ENCODE data around the gene GK.
"Not testable (repeated sequence)": the region's sequence is repeated elsewhere in the genome, so short reads cannot be mapped to it uniquely, and the experiment has no call there.

GK gene

DNA sequence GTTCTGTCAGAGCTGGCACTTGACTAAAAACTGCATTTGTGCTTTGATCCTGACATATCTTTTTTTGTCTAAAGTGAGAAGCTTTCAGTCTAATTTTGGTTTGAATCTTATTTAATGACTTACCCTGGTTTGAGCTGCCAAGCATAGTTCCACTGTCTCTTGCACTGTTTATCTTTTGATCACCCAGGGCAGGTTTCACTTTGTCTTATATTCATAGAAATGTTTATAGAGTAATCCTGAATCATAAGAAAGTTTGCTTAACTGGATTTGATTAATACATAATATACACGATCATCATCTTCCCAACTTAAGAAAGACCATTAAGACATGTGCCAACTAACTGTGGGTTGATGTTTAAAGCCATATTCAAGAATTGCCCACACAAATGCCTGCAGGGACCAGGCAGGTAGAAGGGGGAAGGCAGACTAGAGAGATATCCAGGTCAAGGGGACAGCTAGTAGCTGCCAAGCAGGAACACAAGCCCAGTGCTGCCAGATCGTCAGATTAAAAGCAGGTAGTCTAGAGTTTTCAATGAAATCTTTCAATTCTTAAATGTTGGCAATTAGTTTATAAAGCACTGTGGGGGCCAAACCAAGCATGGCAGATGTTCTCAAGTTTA lies 1.9 kb downstream of the GK start:
- no peak for DNase-seq

DNA sequence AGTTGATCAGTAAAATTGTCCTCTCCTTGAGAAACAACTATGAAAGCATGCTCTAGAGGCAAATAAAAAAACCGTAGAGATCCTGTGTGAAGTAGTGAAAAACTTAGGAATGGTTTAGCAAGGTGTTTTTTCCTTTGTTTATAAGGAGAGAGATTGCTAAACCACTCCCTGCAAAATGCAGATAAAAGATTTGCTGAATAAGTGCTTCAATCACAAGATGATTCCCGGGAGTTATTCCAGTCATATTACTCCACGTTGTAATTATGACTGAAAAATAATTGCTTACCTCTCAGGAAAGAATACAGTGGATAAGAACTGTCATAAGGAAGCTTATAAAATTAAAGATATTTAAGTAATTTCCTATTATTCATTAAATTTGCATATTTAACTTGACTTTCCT lies 2.8 kb downstream of the GK start:
- DNase-seq: no peak

DNA sequence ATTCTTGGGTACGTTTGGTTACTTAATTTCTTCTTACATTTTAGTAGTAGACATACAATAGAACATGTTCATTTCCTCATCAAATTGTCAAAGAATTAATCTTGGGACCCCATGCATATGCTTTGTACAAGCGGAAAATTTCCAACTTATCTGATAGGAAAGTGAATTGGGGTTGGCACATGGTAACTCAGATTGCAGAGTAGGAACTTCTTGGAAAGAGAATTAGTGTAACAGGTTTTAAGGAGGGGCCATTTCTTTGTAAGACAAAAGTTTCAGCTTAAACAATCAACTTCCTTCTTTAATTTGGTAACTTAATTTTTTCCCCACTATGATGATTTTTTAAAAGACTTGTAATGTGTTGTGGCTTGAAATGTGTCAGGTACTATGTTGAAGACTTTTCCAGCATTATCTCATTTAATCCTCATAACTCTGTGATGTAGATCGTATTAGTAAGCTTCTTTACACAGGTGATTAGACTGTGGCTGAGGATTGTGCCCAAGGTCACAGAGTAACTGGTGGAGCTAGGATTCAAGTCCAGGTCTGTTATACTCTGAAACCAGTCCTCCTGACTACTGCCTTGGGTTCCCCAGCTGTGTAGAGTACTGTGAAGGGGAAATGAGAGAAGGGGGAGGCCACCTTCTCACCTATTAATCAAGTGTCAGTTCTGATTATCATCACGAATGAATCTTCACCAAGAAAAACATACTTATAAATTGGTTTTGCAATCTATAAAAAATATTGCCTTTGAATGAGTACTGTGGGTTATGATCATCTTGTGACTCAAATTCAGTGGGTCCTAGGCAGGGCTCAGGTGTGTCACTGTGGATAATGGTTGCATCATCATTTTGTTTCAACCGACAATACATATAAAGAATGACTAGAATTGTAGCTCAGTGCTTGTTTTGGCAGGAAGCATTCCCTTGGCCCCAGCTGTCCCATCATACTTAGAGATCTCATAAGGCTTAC lies 4.3 kb downstream of the GK start:
- peak; percentile 13 for DNase-seq

DNA sequence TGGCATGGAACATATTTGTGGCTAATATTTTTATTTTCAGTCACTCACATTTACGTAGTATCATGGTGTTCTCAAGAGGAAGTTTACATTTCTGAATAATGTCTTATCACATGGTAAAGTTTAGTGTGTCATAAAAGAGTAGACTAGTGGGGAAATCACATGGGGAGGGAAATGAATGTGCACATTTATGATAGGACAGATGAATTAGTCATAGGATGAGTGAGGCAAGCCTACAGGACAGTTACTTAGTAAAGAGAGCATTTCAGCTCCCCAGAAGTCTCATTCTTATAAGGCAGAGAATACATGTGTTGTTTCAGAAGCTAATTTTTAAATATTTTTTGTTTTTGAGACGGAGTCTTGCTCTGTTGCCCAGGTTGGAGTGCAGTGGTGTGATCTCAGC lies 6.2 kb downstream of the GK start:
- no peak for DNase-seq

DNA sequence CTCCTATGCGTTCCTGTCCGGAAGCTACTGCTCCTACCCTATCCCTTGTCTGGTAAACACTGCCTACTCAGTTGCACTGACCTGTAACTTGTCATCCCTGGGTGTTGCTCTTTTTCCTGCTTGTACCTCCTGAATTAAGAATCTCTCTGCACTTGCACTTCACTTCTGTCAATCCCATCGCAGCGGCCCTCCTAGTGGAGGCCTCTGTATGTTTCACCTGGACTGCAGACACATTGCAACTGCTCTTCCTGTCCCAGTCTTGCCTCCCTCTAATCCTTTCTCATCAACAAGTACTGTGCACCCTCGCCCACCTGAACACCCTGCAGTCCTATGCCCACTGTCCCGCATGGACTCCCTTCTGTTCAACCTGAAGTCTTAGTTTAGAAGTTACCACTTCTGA lies 8.0 kb downstream of the GK start:
- no peak for DNase-seq

DNA sequence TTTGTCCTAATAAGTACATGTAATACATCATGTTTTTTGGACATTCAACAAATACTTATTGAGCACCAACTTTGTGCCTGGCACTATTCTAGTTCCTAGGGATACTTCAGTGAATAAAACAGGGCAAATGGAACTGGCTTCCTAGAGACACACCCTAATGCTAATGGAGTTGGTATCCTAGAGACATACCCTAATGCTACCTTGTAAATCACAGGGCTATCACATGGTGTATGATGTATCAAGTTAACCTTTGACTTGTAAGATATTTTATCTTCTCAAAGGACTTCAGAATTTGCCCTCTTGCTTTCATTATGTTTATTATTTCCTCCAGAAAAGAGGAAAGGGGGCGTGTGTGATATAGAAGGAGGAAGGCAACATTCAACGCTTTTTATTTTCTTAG lies 10.1 kb downstream of the GK start:
- DNase-seq: no peak

DNA sequence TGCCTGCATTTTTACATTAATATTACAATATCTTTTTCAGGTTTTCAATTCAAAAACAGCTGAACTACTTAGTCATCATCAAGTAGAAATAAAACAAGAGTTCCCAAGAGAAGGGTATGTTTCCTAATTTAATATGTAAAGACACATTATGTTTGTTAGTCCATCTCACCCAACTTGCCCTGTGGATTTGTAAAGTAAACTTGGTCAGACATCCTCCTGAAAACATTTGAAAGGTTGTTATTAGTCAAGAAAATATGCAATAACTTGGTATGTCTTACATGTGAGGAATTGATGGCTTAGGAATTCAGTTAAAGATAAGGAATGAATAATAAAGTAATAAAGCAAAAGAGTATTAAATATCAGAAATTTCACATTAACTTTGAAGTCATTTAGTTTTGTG lies 12.2 kb downstream of the GK start:
- DNase-seq: no peak

DNA sequence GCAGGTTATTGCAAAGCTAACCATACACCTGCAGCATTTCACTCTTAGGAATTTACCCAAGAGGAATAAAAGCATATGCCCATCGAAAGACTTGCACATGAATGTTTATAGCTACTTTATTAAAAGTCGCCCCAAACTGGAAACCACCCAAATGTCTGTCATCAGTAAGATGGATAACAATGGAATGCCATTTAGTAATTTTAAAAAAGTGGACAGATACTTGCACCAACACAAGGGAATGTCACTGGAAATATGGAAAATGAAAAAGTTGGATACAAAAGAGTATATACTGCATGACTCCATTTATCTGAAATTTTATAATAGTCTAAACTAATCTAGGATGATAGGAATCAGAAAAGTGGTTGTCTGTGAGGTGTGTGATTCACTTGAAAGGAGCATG lies 12.9 kb downstream of the GK start:
- DNase-seq: no peak

DNA sequence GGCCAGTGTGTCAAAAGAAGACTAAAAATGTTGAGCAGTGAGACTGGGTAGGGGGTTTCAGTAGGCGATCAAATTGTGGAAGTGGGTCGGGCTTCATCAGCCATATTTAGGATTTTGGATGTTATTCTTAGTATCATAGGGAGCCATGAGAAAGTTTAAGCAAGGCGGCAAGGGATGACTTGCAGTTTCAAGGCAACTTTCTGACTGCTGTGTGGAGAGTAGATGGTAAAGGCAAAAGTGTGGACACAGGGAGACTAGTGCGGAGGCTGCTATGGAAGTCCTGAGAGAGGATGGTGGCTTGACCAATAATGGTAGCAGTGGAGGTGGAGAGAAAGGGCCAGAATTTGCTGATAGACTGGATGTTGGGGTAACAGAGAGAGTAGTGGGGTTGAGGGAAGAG lies 15.4 kb downstream of the GK start:
- no peak for DNase-seq

DNA sequence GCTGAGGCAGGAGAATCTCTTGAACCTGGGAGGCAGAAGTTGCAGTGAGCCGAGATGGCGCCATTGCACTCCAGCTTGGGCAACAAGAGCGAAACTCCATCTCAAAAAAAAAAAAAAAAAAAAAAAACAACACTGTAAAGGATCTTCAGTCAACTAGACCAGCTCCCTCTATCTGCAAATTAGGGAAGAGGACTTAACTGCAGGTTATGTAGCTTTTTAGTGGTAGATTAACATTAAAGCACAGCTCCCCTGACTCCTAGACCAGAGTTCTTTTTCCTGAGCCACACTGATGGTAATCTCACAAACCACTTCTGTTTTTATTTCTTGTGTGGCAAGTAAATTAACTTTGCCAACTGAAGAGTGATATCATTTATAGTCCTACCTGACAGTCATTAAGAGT lies 18.0 kb downstream of the GK start:
- DNase-seq: not testable (repeated sequence)

DNA sequence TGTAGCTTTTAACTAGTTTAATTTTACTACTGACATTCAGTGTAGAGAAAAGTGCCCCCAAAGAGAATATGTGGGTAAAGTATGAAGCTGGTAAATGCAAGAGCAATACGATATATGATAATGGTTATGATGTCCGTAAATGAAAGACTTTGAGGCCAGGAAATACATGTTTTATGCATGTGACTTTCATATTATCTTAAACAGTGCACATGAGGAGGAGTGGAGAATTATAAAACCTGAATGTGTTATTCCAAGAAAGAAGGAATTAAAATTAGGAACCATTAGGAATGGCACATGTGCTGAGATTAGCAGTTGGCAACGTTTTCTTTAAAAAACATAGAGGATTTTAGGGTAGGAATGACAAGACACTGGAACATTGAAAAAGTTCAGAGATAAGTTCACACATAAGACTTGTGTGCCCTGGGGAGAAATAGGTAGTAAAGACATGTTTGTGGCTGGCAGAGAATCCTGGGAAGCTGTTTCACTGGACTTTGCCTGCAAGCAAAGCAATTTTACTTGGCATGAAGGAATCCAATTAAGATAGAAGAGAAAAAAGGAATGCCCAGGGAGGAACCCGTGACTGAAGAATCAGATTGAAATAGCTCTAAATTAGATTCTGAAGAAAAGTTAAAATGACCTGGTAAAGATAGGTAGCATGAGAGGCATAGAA lies 20.0 kb downstream of the GK start:
- no peak for DNase-seq

DNA sequence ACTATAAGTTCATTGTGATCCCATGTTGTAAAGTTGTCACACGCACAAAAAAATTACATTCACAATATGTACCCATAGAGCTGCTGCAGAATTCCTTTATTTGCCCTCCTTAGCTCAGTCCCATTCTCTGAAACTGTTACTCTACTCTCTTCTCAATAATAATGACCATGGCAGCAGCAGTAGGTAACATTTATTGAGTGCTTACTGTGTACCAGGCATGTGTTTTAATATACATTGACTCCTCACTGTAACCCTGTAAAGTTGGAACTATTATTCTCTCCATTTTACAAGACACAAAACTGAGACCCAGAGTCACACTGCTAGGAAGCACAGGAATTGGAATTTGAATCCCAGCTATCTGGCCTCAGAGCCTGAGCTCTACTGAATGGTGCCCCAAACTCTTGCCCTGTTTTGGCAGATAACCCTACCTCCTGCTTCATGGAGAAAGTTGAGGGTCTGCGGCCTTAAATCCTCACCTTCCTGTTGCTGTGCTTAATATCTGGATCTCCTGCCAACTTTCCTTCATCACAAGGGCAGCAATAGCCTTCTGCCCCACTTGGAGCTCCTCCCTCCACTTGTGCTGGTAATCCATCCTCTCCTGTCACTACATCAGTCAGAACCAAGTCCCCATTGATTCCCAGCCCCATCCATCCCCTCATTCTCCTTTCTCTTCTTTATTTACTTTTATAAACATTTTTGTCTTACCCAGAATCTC lies 20.8 kb downstream of the GK start:
- no peak for DNase-seq

DNA sequence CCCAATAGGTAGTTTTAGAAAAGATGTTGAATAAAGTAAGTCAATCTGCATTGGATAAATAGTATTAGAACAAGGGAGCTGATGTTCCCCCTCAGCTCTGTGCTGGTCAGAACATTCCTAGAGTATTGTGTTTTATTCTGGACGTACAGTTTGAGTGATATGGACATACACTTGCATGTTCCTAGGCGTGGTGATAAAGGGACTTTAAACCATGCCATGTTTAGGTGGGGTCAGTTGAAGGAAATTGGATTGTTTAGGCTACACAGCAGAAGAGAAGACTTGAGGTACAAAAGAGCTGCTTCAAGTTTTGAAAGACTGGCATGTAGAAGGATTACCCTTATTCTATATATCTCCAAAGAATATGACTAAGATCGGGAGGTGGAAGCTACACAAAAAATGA lies 21.6 kb downstream of the GK start:
- no peak for DNase-seq

DNA sequence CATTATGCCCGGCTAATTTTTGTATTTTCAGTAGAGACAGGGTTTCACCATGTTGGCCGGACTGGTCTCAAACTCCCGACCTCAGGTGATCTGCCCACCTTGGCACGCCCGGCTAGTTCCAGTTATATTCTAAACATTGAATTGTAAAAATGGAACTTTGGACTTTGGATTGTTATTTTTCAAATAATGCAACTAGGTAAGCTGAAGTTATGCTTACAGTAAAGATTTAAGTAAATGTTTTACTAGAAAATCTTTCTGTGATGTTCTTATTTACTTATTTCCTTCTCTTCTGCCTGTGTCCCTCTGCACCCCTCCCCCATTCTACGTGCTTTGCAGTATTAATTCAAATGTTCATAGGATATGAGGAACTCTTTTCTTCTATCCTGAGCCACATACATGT lies 26.1 kb downstream of the GK start:
- DNase-seq: no peak

DNA sequence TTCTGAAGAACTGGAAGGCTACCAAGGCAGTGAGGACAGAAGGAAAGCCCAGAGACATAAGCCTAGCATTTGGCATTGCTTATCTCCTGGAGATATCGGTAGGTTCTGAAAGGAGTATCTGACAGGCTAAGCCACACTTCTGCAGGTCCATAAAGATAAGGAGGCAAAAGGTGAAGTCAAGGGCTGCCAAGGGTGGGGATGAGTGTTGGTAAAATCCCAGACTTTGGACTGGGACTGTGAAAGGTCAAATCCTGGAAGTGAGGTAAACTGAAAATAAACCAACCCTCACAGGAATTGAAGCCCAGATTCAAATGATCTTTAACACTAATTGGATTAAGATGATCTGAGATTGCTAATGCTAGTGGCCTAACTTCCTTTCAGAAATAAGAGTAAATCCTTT lies 27.4 kb downstream of the GK start:
- DNase-seq: no peak

DNA sequence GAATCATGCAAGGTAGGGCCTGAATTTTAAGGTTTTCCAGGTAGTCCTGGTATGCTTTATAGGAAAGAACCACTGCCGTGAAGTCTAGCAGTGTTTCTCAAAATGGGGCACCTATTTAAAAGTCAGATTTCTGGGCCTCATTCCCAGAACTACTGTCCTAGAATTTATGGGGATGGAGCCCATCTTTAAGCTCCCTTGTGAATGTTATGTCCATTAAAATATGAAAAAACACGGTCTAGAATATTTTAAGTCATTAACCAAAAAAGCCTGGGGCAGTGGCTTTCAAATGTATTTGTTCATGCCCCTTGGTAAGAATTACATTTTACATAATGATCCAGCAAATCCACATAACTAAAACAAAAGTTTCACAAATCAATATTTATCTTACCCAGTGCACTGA lies 35.4 kb downstream of the GK start:
- no peak for DNase-seq

DNA sequence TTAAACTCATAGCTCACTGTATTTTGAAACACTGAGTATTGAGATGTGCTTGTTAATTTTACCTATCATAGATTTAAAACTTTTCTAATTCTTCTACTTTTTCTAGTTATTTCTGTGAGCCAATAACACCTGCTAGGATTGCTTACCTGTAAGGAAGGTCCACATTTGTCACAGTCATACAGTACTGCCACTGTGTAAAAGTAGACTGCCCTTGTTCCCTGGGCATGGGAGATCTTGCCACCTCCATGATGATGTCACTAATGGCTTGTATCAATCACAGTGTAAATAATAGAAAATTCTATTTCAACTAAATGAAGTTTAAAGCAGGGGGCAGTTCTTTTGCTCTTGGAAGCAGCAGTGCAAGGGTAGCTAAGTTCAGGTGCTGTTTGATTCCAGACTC lies 35.9 kb downstream of the GK start:
- DNase-seq: no peak

DNA sequence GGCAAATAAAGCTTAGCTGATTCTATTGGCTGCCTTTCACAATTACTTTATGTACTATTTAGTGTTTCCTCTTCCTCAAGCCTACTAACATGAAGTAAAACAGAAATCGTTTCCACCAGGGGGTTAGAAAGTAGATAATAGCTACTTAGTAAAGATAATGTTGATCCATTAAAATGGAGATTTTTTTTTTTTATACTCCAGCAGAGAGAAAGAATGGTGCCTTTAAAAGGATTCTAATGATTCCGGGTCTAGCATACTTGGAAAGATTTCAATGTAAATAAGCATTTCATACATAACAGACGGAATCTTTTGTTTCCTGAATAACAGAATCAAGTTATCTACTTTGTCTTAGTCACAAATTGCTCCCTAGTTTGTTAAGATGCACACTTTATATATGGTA lies 37.1 kb downstream of the GK start:
- DNase-seq: no peak

DNA sequence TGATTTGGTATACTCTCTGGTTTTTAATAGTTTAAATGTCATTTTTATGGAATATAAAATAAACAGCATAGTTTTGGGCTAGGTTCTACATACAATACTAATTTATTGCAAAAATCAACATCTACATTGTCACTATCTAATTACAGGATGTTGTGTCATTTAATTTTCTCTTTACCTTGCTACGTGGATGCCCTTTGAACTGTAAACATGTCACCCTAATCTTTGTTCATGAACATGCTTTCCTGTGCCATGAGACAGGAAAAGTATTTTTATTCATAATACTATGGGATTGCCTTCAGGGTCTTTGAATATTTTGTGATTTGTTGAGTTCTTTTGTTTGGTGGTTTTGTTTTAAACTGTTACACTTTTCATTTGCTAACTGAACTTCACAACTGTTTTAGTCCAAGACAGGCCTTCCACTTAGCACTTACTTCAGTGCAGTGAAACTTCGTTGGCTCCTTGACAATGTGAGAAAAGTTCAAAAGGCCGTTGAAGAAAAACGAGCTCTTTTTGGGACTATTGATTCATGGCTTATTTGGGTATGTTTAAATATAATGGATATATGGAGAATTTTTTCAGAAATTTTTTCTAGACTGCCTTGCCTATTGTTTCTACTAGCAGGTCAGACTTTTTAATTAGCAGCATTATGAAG lies 40.9 kb downstream of the GK start:
- DNase-seq: no peak

DNA sequence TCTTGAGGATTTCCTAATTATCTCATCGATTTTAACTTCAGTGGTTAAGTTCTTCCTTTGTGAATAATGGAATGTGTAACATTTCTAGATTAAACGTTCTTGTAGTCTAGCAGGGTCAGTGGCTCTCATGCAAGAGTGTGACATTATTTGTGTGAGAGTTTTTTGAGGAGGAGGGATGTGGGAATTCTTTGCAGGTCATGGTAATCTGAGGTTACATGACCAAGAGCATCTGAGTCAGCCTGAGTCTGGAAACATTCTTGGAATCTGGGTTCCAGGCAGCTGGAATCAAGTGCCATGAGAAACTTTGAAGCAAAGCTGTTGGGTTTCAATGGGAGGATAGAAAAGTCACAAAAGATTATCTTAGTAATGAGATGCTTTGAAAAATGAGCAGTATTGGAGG lies 49.5 kb downstream of the GK start:
- DNase-seq: no peak

DNA sequence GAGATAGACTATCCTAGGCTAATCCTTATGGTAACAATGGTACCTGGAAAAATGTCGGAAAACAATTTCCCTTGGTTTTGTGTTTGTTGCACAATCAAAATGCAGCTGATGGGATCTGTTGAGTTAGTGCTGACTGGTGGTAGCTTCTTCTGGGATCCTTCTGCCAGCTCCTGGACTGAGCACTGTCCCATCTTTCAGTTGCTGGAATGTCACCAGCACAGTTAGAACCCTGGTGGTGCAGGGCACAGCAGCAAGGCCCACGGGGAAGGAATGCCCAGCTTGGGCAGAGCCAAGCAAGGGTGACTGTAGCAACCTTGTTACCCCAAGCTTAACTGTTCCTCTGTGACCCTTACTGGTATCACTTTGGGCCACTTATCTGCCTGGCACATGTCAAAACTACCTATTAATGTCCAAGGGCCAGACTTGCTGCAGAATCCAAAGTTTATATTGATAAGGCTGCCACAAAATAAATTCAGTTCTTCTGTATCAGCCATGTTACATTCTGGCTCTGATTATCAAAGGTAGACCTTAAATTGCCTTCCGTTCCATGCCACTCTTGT lies 53.1 kb downstream of the GK start:
- no peak for DNase-seq

DNA sequence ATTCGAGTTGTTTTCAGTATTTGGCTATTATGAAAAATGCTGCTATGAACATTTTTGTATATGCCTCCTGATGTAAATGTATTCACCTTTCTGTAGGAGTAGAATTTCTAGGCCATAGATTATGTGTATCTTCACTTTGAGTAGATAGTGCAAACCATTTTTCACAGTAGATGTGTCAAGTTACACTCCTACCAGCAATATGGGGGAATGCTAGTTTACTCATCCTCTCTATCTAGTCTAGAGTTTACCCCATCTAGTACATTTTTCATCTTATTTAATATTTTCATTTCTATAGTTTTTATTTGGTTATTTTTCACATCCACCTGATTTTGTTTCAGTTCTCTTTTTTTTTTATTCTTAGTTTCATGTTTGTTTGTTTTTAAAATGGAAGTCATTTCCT lies 59.0 kb downstream of the GK start:
- DNase-seq: no peak
